GM12892 (cell line): Measurements from ENCODE around the gene MFSD6L.
A peak's percentile ranks its signal among the peaks of the same experiment; 100 is the strongest.

Experiments
- DNase-seq: peaks from one replicate; pipeline ENCODE4 v3.0.0; 2011; ENCODE audit not compliant: insufficient read length
- FAIRE-seq: peaks from 2 replicates; lab custom pipeline; 2011; peaks lifted over from hg19 to GRCh38; lab: Jason Lieb, UNC
- POLR2A ChIP-seq: IDR thresholded peaks from 2 replicates; pipeline ENCODE4 v1.6.1; 2011; ENCODE audit warnings: low read depth, low read length, control low read depth
- POLR2AphosphoS5 ChIP-seq: IDR thresholded peaks from 2 replicates; pipeline ENCODE4 v1.6.1; 2011; ENCODE audit warnings: low read depth, low read length, control low read depth
- TAF1 ChIP-seq: IDR thresholded peaks from 2 replicates; pipeline ENCODE4 v1.6.1; 2011; ENCODE audit warnings: low read depth, mild to moderate bottlenecking, control low read depth, low read length, borderline replicate concordance

MFSD6L gene

GRCh38 chr17:8782176-8782575 lies 17.0 kb downstream of the MFSD6L start:
- TF ChIP-seq POLR2A (no peak), POLR2AphosphoS5 (no peak), TAF1 (no peak)
- DNase-seq (no peak), FAIRE-seq (no peak)

- FAIRE-seq (no peak), DNase-seq (no peak)
- TF ChIP-seq POLR2A (no peak), TAF1 (no peak), POLR2AphosphoS5 (no peak)
These were observed 17.4 kb downstream of the MFSD6L start for GRCh38 chr17:8781776-8782175.

- DNase-seq (no peak), FAIRE-seq (no peak)
- TF ChIP-seq TAF1 (no peak), POLR2A (no peak), POLR2AphosphoS5 (no peak)
These were observed 22.3 kb downstream of the MFSD6L start for GRCh38 chr17:8776881-8777280.

GRCh38 chr17:8776248-8776647 lies 22.9 kb downstream of the MFSD6L start:
- no peak for FAIRE-seq
- DNase-seq: no peak
- TF ChIP-seq POLR2A: no peak
- no peak for TF ChIP-seq POLR2AphosphoS5

GRCh38 chr17:8766731-8767130 lies 32.4 kb downstream of the MFSD6L start:
- TF ChIP-seq TAF1 (no peak), POLR2AphosphoS5 (no peak), POLR2A (no peak)
- DNase-seq (no peak), FAIRE-seq (no peak)

GRCh38 chr17:8762012-8762411 lies 37.2 kb downstream of the MFSD6L start:
- TF ChIP-seq POLR2A (no peak), TAF1 (no peak), POLR2AphosphoS5 (no peak)
- FAIRE-seq: no peak
- DNase-seq: no peak

- DNase-seq (no peak), FAIRE-seq (no peak)
- TF ChIP-seq POLR2AphosphoS5: no peak
These were observed 41.0 kb downstream of the MFSD6L start, which contains the start of gene SPDYE4 for GRCh38 chr17:8758137-8758596. SPDYE4 (minus strand) TSS chr17:8758546; CDS start chr17:8758382, 164 bp downstream.

GRCh38 chr17:8757189-8757588 lies 42.0 kb downstream of the MFSD6L start:
- TF ChIP-seq POLR2A (no peak), POLR2AphosphoS5 (no peak), TAF1 (no peak)
- DNase-seq (no peak), FAIRE-seq (no peak)

GRCh38 chr17:8755590-8756255 lies 43.4 kb downstream of the MFSD6L start:
- TF ChIP-seq TAF1 (no peak), POLR2AphosphoS5 (no peak), POLR2A (no peak)
- DNase-seq (no peak), FAIRE-seq (no peak)

- DNase-seq (no peak), FAIRE-seq (no peak)
- TF ChIP-seq TAF1: no peak
- TF ChIP-seq POLR2A: no peak
- TF ChIP-seq POLR2AphosphoS5: no peak
These were observed 44.3 kb downstream of the MFSD6L start for GRCh38 chr17:8754890-8755289.

- DNase-seq: no peak
- peak; percentile 46 for FAIRE-seq
- TF ChIP-seq TAF1 (no peak), POLR2A (no peak)
These were observed 45.2 kb downstream of the MFSD6L start for GRCh38 chr17:8753976-8754440.
